ENCODE data around the gene CCNO.

DNA sequence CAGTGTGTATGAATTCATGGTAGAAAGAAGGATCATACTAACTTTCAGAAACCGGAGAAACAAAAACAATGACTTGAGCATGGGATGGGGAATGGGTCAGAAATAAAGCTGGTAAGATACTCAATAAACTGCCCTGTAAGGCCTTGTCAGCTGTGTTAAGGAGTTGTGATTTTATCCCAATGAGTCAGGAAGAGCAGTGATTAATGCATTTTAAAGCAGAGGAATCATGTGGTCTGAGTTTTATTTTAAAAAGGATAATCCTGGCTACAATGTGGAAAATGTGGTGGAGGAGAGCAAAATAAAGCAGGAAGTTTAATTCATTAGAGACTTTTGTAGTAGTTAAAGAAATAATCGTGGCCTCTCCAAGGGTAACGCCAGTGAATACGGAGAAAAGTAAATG, 45.4 kb upstream of the CCNO start:
- TF ChIP-seq SREBF2 (IDR thresholded peaks at IDR 0.05; ENCODE audit: low read length) = no peak
- TF ChIP-seq, protein P1, sequence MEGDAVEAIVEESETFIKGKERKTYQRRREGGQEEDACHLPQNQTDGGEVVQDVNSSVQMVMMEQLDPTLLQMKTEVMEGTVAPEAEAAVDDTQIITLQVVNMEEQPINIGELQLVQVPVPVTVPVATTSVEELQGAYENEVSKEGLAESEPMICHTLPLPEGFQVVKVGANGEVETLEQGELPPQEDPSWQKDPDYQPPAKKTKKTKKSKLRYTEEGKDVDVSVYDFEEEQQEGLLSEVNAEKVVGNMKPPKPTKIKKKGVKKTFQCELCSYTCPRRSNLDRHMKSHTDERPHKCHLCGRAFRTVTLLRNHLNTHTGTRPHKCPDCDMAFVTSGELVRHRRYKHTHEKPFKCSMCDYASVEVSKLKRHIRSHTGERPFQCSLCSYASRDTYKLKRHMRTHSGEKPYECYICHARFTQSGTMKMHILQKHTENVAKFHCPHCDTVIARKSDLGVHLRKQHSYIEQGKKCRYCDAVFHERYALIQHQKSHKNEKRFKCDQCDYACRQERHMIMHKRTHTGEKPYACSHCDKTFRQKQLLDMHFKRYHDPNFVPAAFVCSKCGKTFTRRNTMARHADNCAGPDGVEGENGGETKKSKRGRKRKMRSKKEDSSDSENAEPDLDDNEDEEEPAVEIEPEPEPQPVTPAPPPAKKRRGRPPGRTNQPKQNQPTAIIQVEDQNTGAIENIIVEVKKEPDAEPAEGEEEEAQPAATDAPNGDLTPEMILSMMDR (IDR thresholded peaks at IDR 0.05 in 2 of 3, conservative IDR thresholded peaks at IDR 0.05 in 1 of 3; ENCODE audit: control insufficient read depth in 2 of 3, extremely low read depth in 1 of 3, insufficient read depth in 1 of 3, low read depth in 3 of 3, low read length in 3 of 3) = no peak
- TF ChIP-seq POLR2AphosphoS5 (IDR thresholded peaks at IDR 0.05; ENCODE audit: low read length) = no peak
- no peak for TF ChIP-seq JUND (IDR thresholded peaks at IDR 0.05; ENCODE audit: low read depth, low read length)
- TF ChIP-seq, protein P2, sequence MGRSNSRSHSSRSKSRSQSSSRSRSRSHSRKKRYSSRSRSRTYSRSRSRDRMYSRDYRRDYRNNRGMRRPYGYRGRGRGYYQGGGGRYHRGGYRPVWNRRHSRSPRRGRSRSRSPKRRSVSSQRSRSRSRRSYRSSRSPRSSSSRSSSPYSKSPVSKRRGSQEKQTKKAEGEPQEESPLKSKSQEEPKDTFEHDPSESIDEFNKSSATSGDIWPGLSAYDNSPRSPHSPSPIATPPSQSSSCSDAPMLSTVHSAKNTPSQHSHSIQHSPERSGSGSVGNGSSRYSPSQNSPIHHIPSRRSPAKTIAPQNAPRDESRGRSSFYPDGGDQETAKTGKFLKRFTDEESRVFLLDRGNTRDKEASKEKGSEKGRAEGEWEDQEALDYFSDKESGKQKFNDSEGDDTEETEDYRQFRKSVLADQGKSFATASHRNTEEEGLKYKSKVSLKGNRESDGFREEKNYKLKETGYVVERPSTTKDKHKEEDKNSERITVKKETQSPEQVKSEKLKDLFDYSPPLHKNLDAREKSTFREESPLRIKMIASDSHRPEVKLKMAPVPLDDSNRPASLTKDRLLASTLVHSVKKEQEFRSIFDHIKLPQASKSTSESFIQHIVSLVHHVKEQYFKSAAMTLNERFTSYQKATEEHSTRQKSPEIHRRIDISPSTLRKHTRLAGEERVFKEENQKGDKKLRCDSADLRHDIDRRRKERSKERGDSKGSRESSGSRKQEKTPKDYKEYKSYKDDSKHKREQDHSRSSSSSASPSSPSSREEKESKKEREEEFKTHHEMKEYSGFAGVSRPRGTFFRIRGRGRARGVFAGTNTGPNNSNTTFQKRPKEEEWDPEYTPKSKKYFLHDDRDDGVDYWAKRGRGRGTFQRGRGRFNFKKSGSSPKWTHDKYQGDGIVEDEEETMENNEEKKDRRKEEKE (IDR thresholded peaks at IDR 0.05) = no peak
- TF ChIP-seq YY1 (IDR thresholded peaks at IDR 0.05; ENCODE audit: low read depth, low read length) = no peak
- TF ChIP-seq, protein P3, sequence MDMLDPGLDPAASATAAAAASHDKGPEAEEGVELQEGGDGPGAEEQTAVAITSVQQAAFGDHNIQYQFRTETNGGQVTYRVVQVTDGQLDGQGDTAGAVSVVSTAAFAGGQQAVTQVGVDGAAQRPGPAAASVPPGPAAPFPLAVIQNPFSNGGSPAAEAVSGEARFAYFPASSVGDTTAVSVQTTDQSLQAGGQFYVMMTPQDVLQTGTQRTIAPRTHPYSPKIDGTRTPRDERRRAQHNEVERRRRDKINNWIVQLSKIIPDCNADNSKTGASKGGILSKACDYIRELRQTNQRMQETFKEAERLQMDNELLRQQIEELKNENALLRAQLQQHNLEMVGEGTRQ (IDR thresholded peaks at IDR 0.05; ENCODE audit: borderline replicate concordance, low read depth, low read length) = no peak
- no peak for TF ChIP-seq SMAD1 (IDR thresholded peaks at IDR 0.05; ENCODE audit: low read depth, partially characterized antibody)
- no peak for TF ChIP-seq CHD2 (IDR thresholded peaks at IDR 0.05; ENCODE audit: borderline replicate concordance, low read depth, low read length)

Data from GM12878 (cell line).